ENCODE data around the gene ODC1. TPM values are rescaled to one million over a fixed set of nuclear protein-coding genes. Genes with fewer than 3 reads are reported as not detected.

ODC1 gene
- total RNA-seq, 4 donors from 2014 or later, result 70.1 to 158 (median 94.8) TPM

- WGBS, 2 donors, result 70 to 90% methylated on average over 2 to 5 of the region's 6 CpGs
- TF ChIP-seq EP300 (IDR thresholded peaks at IDR 0.05) (no peak), POLR2A (IDR thresholded peaks at IDR 0.05) (no peak)
- TF ChIP-seq, protein P1, sequence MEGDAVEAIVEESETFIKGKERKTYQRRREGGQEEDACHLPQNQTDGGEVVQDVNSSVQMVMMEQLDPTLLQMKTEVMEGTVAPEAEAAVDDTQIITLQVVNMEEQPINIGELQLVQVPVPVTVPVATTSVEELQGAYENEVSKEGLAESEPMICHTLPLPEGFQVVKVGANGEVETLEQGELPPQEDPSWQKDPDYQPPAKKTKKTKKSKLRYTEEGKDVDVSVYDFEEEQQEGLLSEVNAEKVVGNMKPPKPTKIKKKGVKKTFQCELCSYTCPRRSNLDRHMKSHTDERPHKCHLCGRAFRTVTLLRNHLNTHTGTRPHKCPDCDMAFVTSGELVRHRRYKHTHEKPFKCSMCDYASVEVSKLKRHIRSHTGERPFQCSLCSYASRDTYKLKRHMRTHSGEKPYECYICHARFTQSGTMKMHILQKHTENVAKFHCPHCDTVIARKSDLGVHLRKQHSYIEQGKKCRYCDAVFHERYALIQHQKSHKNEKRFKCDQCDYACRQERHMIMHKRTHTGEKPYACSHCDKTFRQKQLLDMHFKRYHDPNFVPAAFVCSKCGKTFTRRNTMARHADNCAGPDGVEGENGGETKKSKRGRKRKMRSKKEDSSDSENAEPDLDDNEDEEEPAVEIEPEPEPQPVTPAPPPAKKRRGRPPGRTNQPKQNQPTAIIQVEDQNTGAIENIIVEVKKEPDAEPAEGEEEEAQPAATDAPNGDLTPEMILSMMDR (IDR thresholded peaks at IDR 0.05), result no peak
- no peak overlapping the region for H3K4me3 ChIP-seq
- H3K9me3 ChIP-seq, result no peaks in the 10 kb centered on the region
- no peak overlapping the region for H3K27ac ChIP-seq
- no peaks in the 10 kb centered on the region for H3K27me3 ChIP-seq
- H3K4me1 ChIP-seq, result no peaks in the 10 kb centered on the region
- DNase-seq (ENCODE audit: low spot score in 2 of 2), result no peak
- peaks cover 0 to 90% (median 13%) of the 10 kb centered on the region in 3 donors for H3K36me3 ChIP-seq
Observed at GRCh38 chr2:10423400-10423774, 24.7 kb downstream of the ODC1 start.

- Histone ChIP-seq H3K27me3 (no peaks in the 10 kb centered on the region), H3K27ac (no peak overlapping the region), H3K36me3 (peaks cover 0 to 85% (median 13%) of the 10 kb centered on the region in 3 donors), H3K4me1 (no peaks in the 10 kb centered on the region), H3K4me3 (no peak overlapping the region), H3K9me3 (no peaks in the 10 kb centered on the region)
- whole genome bisulfite sequencing, 2 donors, result 86 to 95% methylated on average over 20 to 24 of the region's 24 CpGs
- no peak for DNase-seq (ENCODE audit: low spot score in 2 of 2)
- TF ChIP-seq POLR2A (IDR thresholded peaks at IDR 0.05) (no peak), EP300 (IDR thresholded peaks at IDR 0.05) (no peak)
- TF ChIP-seq, protein P1 (IDR thresholded peaks at IDR 0.05), result no peak
Observed at GRCh38 chr2:10422732-10423399, 25.3 kb downstream of the ODC1 start.

GRCh38 chr2:10422251-10422650 is 25.9 kb downstream of the ODC1 start:
- H3K36me3 ChIP-seq, result peaks cover 0 to 78% (median 13%) of the 10 kb centered on the region in 3 donors
- DNase-seq (ENCODE audit: low spot score in 2 of 2), result no peak

GRCh38 chr2:10419553-10420257 is 28.4 kb downstream of the ODC1 start:
- no peak for DNase-seq (ENCODE audit: low spot score in 2 of 2)
- H3K27ac ChIP-seq, result no peak overlapping the region
- no peaks in the 10 kb centered on the region for H3K27me3 ChIP-seq
- no peaks in the 10 kb centered on the region for H3K9me3 ChIP-seq
- TF ChIP-seq POLR2A (IDR thresholded peaks at IDR 0.05) (no peak), EP300 (IDR thresholded peaks at IDR 0.05) (no peak)
- TF ChIP-seq, protein P1 (IDR thresholded peaks at IDR 0.05), result no peak
- H3K4me3 ChIP-seq, result no peak overlapping the region
- WGBS, 2 donors, result 93 to 96% methylated on average over 54 of the region's 54 CpGs
- H3K36me3 ChIP-seq, result peaks cover 0 to 53% (median 13%) of the 10 kb centered on the region in 3 donors
- H3K4me1 ChIP-seq, result no peaks in the 10 kb centered on the region

More at GRCh38 chr2:10422251-10422650, 25.9 kb downstream of the ODC1 start:
- H3K4me1 ChIP-seq, result no peaks in the 10 kb centered on the region
- H3K9me3 ChIP-seq, result no peaks in the 10 kb centered on the region
- H3K27ac ChIP-seq, result no peak overlapping the region
- TF ChIP-seq, protein P1 (IDR thresholded peaks at IDR 0.05), result no peak
- 88 to 91% methylated on average over 5 to 6 of the region's 6 CpGs for WGBS, 2 donors
- H3K27me3 ChIP-seq, result no peaks in the 10 kb centered on the region
- H3K4me3 ChIP-seq, result no peak overlapping the region

Measured in tibial nerve (tissue), 4 donors.